Mammary epithelial cell (primary cell): ENCODE results near the gene ARL10.

ENCODE experiments used
- EZH2 ChIP-seq: IDR thresholded peaks from 2 replicates; pipeline ENCODE4 v1.6.1; 2012; ENCODE audit warnings: low read length, inconsistent platforms, borderline replicate concordance
- TF ChIP-seq, protein P1 (sequence below), 2 donors: IDR thresholded peaks in 1 of 2; conservative IDR thresholded peaks in 1 of 2; 2 replicates each; pipeline ENCODE4 v1.5.1; 2011 to 2012; ENCODE audit warnings: inconsistent platforms in 2 of 2, low read length in 2 of 2, mild to moderate bottlenecking in 2 of 2, control low read depth in 1 of 2, low read depth in 1 of 2; ENCODE audit not compliant: insufficient read depth in 1 of 2; ENCODE audit errors: extremely low read depth in 1 of 2

- TF ChIP-seq, protein P1, sequence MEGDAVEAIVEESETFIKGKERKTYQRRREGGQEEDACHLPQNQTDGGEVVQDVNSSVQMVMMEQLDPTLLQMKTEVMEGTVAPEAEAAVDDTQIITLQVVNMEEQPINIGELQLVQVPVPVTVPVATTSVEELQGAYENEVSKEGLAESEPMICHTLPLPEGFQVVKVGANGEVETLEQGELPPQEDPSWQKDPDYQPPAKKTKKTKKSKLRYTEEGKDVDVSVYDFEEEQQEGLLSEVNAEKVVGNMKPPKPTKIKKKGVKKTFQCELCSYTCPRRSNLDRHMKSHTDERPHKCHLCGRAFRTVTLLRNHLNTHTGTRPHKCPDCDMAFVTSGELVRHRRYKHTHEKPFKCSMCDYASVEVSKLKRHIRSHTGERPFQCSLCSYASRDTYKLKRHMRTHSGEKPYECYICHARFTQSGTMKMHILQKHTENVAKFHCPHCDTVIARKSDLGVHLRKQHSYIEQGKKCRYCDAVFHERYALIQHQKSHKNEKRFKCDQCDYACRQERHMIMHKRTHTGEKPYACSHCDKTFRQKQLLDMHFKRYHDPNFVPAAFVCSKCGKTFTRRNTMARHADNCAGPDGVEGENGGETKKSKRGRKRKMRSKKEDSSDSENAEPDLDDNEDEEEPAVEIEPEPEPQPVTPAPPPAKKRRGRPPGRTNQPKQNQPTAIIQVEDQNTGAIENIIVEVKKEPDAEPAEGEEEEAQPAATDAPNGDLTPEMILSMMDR (conservative IDR thresholded peaks at IDR 0.05 in 1 of 2, IDR thresholded peaks at IDR 0.05 in 1 of 2; ENCODE audit: extremely low read depth in 1 of 2, insufficient read depth in 1 of 2, low read depth in 1 of 2, low read length in 2 of 2) = no peak
- TF ChIP-seq EZH2 = no peak
Observed at GRCh38 chr5:176408590-176408989, 43.3 kb downstream of the ARL10 start.
